Measurements from ENCODE around the gene TRAPPC10.
A peak's percentile ranks its signal among the peaks of the same experiment; 100 is the strongest.

The TRAPPC10 gene, protein sequence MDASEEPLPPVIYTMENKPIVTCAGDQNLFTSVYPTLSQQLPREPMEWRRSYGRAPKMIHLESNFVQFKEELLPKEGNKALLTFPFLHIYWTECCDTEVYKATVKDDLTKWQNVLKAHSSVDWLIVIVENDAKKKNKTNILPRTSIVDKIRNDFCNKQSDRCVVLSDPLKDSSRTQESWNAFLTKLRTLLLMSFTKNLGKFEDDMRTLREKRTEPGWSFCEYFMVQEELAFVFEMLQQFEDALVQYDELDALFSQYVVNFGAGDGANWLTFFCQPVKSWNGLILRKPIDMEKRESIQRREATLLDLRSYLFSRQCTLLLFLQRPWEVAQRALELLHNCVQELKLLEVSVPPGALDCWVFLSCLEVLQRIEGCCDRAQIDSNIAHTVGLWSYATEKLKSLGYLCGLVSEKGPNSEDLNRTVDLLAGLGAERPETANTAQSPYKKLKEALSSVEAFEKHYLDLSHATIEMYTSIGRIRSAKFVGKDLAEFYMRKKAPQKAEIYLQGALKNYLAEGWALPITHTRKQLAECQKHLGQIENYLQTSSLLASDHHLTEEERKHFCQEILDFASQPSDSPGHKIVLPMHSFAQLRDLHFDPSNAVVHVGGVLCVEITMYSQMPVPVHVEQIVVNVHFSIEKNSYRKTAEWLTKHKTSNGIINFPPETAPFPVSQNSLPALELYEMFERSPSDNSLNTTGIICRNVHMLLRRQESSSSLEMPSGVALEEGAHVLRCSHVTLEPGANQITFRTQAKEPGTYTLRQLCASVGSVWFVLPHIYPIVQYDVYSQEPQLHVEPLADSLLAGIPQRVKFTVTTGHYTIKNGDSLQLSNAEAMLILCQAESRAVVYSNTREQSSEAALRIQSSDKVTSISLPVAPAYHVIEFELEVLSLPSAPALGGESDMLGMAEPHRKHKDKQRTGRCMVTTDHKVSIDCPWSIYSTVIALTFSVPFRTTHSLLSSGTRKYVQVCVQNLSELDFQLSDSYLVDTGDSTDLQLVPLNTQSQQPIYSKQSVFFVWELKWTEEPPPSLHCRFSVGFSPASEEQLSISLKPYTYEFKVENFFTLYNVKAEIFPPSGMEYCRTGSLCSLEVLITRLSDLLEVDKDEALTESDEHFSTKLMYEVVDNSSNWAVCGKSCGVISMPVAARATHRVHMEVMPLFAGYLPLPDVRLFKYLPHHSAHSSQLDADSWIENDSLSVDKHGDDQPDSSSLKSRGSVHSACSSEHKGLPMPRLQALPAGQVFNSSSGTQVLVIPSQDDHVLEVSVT

DNA sequence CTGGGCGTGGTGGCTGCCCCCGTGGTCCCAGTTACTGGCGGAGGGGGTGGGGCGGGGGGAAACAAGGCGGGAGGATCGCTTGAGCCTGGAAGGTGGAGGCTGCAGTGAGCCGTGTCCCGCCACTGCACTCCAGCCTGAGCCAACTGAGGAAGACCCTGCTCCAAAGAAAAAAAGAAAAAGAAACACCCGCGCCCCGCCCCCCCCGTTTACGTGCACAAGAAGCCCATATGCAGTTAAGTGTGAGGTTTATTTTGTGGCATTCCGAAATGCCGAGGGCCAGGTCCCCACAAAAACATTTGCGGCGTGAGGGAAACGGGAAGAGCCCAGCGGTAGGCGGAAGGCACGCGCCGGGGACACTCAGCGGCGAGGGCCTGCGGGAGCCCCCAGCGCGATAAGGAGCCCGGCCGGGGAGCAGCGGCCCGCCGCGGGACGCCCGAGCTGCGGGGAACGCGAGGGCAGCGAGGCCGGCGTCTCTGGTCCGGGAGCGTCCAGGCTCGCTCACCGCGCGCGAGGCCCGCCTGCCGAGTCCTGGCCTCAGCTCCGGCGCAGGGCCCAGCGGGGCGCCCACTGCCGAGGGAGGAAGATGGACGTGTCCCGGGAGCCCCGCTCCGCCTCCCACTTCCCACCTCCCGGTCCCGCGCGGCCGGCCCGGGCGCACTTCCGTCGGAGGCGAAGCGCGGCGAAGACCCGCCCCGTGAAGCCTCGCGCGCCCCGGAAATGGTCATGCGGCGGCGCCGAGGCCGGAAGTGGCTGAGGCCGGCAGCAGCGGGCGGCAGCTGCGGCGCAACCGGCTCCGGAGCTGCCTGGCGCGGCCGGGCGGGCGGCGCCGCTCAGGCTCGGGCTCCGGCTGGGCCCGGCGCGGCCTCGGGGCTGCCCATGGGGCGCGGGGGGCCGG is at the start of gene TRAPPC10:
Gene TRAPPC10, plus strand, starts transcription at position 731 of the 895 bp plus-strand sequence. CDS start 185 bp downstream, outside the sequence.
- no peaks in the 10 kb centered on the region for H3K9me3 Mint-ChIP-seq
- H3K4me3 Mint-ChIP-seq: peak within 1 kb of the TSS; percentile 90
- no peaks in the 10 kb centered on the region for H3K27me3 Mint-ChIP-seq (ENCODE audit: low read depth)
- H3K27ac Mint-ChIP-seq: peak within 1 kb of the TSS; percentile 90
- DNase-seq (ENCODE audit: low spot score): peak; percentile 89
- peaks cover 39% of the 10 kb centered on the region for H3K4me1 Mint-ChIP-seq (ENCODE audit: low read depth)
- peaks cover 23% of the 10 kb centered on the region for H3K36me3 Mint-ChIP-seq (ENCODE audit: low read depth)

DNA sequence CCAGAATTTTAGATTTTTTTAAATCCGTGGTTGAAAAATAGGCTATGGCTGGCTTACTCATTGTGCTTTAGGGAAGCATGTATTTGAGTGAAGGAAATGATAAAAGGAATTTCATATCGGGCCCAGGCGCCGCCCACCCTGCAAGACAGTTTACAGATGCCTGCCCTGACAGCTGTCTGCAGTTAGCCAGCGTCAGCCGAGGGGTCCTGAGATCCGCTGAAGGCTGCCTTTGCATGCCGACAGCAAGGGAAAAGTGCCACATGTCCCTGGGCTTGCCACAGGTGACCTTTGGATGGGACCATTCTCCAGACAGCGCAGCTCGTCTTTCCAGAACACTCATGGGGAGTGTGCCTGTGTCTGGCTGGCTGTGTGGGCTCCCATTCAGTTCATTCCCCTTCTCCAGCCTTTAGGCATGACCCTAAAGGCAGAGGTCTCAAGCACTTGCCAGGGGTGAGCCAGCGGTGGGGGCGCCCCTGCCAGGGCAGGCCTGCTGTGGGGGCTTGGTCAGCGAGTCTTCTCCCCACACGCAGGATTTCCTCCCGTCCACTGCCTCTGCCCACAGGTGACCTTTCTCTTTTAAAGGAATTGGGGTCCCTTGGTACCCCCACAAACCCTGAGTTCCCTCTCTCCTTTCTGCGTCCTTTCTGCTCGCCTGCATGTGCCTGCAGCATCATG is 46.1 kb upstream of the TRAPPC10 start:
- peaks cover 2% of the 10 kb centered on the region for H3K4me1 Mint-ChIP-seq (ENCODE audit: low read depth)
- H3K27ac Mint-ChIP-seq: no peak overlapping the region
- H3K36me3 Mint-ChIP-seq (ENCODE audit: low read depth): peaks cover 30% of the 10 kb centered on the region
- DNase-seq (ENCODE audit: low spot score): no peak
- no peaks in the 10 kb centered on the region for H3K27me3 Mint-ChIP-seq (ENCODE audit: low read depth)
- no peak overlapping the region for H3K4me3 Mint-ChIP-seq
- no peaks in the 10 kb centered on the region for H3K9me3 Mint-ChIP-seq

DNA sequence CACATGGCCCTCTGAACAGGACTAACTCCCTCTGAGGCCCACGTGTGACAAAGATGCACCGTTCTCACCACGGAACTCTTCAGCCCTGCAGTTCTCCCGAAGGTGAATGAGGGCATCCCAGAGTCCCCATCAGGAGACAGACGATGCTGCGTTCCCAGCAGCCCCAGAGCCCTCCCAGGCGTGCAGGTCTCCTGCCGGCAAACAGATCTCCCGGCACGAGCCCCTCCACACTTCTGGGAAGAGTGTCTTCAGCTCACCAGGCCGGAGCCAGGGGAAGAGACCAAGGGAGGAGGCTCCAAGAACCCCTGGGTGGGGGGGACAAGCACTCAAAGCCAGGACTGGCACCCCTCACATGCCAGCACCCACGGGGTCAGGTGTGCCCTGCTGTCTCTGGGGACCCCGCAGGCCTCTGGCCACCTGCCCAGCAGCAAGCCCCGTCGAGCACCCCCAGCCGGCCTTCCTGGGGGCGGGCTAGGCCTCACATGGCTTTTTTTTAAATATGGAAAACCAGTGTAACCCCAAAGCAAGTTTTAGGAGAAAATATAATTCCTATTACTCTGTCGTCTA is 45.1 kb upstream of the TRAPPC10 start:
- Mint-ChIP-seq H3K27me3 (ENCODE audit: low read depth) (no peaks in the 10 kb centered on the region), H3K4me1 (ENCODE audit: low read depth) (peaks cover 2% of the 10 kb centered on the region), H3K4me3 (no peak overlapping the region), H3K9me3 (no peaks in the 10 kb centered on the region), H3K36me3 (ENCODE audit: low read depth) (peaks cover 30% of the 10 kb centered on the region), H3K27ac (no peak overlapping the region)
- DNase-seq (ENCODE audit: low spot score): no peak

DNA sequence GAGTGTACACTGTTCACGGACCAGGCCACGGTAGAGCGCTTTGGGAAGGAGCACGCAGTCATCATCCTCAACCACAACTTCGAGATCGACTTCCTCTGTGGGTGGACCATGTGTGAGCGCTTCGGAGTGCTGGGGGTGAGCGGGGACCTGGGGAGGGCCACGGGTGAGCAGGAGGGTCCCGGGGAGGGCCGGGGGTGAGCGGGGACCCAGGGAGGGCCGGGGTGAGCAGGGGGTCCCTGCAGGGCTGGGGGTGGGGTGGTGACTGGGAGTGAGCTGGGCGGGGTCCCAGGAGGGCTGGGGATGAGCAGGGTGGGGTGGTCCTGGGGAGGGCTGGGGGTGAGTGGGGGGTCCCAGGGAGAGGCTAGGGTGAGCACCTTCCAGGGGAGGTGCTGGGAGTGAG is 44.1 kb upstream of the TRAPPC10 start:
- H3K4me1 Mint-ChIP-seq (ENCODE audit: low read depth): peaks cover under 1% of the 10 kb centered on the region
- no peaks in the 10 kb centered on the region for H3K27me3 Mint-ChIP-seq (ENCODE audit: low read depth)
- H3K36me3 Mint-ChIP-seq (ENCODE audit: low read depth): peaks cover 26% of the 10 kb centered on the region
- no peaks in the 10 kb centered on the region for H3K9me3 Mint-ChIP-seq
- no peak for DNase-seq (ENCODE audit: low spot score)
- no peak overlapping the region for H3K4me3 Mint-ChIP-seq
- no peak overlapping the region for H3K27ac Mint-ChIP-seq

DNA sequence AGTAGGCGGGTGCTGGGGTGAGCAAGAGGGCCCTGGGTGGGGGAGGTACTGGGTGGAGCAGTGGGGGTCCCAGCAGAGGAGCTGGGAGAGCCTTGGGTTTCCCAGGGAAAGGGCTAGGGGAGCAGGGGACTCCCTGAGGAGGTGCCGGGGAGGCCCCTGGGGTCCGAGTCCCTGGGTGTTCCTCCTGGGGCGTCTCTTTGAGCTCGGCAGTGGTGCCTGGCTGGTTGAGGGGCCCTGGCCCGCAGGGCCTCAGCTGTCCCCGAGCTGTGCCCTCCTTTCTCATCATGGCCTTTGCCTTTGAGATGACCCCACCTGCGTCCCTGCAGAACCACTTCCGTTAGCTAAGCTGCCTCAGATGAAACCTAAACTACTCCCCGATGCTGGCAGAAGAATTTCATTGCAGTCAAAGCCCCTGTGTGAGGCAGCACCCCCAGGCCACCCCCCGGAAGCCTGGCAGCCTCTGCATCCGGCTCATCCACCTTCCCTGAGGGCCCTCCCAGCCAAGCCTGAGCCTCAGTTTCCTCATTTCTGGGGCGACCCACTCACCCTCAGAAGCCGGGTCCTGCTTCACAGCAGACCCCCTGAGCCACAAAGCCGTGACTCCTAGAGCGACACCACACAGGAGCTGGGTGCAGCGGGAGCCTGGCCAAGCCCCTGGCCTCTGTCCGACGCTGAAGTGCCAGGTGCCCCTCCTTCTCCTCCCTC is 43.5 kb upstream of the TRAPPC10 start:
- H3K4me1 Mint-ChIP-seq (ENCODE audit: low read depth): no peaks in the 10 kb centered on the region
- no peaks in the 10 kb centered on the region for H3K9me3 Mint-ChIP-seq
- H3K36me3 Mint-ChIP-seq (ENCODE audit: low read depth): peaks cover 24% of the 10 kb centered on the region
- H3K4me3 Mint-ChIP-seq: no peak overlapping the region
- H3K27me3 Mint-ChIP-seq (ENCODE audit: low read depth): no peaks in the 10 kb centered on the region
- DNase-seq (ENCODE audit: low spot score): no peak
- H3K27ac Mint-ChIP-seq: no peak overlapping the region

DNA sequence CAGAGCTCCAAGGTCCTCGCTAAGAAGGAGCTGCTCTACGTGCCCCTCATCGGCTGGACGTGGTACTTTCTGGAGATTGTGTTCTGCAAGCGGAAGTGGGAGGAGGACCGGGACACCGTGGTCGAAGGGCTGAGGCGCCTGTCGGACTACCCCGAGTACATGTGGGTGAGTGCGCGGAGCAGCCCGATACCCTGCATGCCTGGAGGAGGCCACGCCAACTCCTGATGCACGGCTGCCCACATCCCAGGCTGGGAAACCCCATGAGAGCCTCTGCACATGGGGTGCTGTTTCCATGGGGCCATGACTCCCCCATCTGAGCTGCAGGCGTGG is 43.0 kb upstream of the TRAPPC10 start:
- H3K4me1 Mint-ChIP-seq (ENCODE audit: low read depth): no peaks in the 10 kb centered on the region
- H3K27me3 Mint-ChIP-seq (ENCODE audit: low read depth): no peaks in the 10 kb centered on the region
- H3K4me3 Mint-ChIP-seq: no peak overlapping the region
- H3K9me3 Mint-ChIP-seq: no peaks in the 10 kb centered on the region
- no peak for DNase-seq (ENCODE audit: low spot score)
- H3K36me3 Mint-ChIP-seq (ENCODE audit: low read depth): peaks cover 22% of the 10 kb centered on the region
- no peak overlapping the region for H3K27ac Mint-ChIP-seq

DNA sequence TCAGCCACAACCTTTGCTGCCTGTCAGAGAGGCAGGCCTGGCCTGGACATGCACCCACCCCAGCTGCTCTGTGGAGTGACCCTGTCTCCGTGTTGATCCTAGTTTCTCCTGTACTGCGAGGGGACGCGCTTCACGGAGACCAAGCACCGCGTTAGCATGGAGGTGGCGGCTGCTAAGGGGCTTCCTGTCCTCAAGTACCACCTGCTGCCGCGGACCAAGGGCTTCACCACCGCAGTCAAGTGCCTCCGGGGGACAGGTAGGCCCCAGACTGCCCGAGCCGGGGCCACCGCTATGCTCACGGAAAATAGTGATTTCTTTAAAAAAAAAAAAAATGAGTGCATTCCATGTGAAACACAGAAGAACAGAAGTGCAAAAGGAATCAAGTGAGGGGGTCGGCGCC is 41.6 kb upstream of the TRAPPC10 start:
- peaks cover 28% of the 10 kb centered on the region for H3K36me3 Mint-ChIP-seq (ENCODE audit: low read depth)
- peaks cover 8% of the 10 kb centered on the region for H3K4me1 Mint-ChIP-seq (ENCODE audit: low read depth)
- no peak overlapping the region for H3K4me3 Mint-ChIP-seq
- no peak for DNase-seq (ENCODE audit: low spot score)
- no peaks in the 10 kb centered on the region for H3K27me3 Mint-ChIP-seq (ENCODE audit: low read depth)
- H3K27ac Mint-ChIP-seq: no peak overlapping the region
- H3K9me3 Mint-ChIP-seq: no peaks in the 10 kb centered on the region

DNA sequence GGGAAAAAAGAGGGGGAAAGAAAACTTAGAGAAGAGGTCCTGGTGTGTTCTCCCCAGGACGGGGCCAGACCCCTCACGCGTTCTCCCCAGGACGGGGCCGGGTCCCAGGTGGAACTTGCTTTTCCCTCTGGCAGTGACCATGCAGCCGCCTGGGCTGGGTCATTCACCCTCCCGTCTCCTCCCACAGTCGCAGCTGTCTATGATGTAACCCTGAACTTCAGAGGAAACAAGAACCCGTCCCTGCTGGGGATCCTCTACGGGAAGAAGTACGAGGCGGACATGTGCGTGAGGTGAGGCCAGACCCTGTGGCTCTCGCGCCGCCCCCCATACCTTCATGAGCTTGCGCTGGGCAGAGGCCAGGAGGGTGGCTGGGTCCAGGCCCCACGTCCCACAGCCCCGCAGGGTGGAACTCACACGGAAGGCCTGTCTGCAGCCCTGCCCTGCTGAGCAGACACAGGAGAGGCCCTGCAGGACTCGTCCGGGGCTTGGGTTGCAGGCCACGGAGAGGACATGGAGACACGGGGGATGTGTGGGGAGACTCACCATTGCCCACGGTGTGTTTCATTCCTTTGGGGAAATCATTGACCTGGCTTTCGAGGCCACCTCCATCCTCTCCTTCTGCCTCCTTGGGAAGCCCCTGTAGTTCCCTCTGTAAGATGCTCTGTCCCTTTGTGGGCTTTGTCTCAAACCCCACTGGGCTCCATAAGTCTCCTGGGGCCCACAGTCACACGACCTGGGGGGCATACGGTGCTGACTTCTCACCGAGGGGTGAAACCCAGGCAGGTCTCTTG is 40.7 kb upstream of the TRAPPC10 start:
- peaks cover 10% of the 10 kb centered on the region for H3K4me1 Mint-ChIP-seq (ENCODE audit: low read depth)
- H3K9me3 Mint-ChIP-seq: no peaks in the 10 kb centered on the region
- DNase-seq (ENCODE audit: low spot score): no peak
- peaks cover 29% of the 10 kb centered on the region for H3K36me3 Mint-ChIP-seq (ENCODE audit: low read depth)
- H3K27ac Mint-ChIP-seq: no peak overlapping the region
- H3K4me3 Mint-ChIP-seq: no peak overlapping the region
- H3K27me3 Mint-ChIP-seq (ENCODE audit: low read depth): no peaks in the 10 kb centered on the region

DNA sequence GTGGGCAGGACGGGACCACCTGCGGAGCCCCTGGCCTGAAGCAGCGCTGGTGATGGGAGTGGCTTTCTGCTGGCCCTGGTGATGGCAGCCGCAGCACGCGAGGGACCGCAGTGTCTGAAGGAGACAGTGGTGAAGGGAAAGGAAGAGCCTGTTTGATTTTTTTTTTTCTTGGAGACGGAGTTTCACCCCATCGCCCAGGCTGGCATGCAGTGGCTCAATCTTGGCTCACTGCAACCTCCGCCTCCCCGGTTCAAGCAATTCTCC is 40.2 kb upstream of the TRAPPC10 start:
- no peak overlapping the region for H3K27ac Mint-ChIP-seq
- peaks cover 10% of the 10 kb centered on the region for H3K4me1 Mint-ChIP-seq (ENCODE audit: low read depth)
- H3K9me3 Mint-ChIP-seq: no peaks in the 10 kb centered on the region
- no peak for DNase-seq (ENCODE audit: low spot score)
- H3K27me3 Mint-ChIP-seq (ENCODE audit: low read depth): no peaks in the 10 kb centered on the region
- H3K4me3 Mint-ChIP-seq: no peak overlapping the region
- H3K36me3 Mint-ChIP-seq (ENCODE audit: low read depth): peaks cover 29% of the 10 kb centered on the region

DNA sequence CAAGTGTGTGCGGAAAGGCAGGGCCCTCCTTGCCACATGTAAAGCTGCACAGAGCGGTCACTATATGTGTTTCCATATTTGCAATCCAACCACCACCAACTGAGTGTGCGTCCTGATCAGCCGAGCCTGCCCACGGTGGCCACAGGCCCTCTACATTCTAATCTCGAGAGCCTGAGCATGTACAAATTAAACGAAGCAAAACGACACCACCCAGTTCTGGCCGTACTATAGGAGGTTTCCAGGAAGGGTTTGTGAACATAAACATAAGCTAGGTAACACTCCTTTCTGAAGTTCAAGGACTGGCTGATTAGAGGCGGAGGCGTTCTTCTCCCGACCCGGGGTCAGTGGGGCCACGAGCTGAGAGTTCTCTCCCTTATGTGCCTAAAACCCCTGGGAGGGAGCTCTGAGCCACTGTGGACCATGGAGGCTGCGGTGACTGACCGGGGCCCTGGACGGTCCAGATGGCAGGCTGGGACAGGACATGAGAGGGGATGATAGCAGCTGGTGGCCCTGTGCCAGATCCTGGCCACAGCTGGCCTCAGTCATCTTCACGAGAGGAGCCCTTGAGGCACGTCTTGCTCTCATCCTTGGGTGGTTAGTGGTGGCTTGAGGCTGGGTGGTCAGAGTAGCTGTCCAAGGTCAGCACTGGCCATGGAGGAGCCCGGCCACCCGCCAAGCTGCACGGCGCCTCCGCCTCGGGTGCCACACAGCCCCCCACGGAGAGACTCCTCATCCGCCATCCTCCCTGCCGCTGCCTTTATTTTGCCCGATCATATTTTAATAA is 39.1 kb upstream of the TRAPPC10 start:
- Mint-ChIP-seq H3K4me3 (no peak overlapping the region), H3K27me3 (ENCODE audit: low read depth) (no peaks in the 10 kb centered on the region), H3K4me1 (ENCODE audit: low read depth) (peaks cover 10% of the 10 kb centered on the region), H3K36me3 (ENCODE audit: low read depth) (peaks cover 31% of the 10 kb centered on the region), H3K9me3 (no peaks in the 10 kb centered on the region), H3K27ac (no peak overlapping the region)
- no peak for DNase-seq (ENCODE audit: low spot score)

DNA sequence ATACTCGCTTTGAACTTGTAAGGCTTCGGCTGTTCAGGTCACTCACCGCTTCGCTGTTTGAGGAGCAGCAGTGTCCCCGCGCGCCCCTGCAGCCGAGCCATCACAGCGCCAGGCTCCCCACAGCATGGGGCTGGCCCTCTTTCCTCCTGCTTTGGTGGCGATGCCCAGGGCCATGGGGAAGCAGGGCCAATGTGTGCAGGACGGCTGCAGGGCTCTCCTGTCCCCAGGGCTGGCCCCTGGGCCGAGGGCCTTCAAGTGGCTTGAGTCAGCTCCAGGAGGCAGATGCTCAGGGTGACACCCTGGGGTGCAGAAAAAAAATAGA is 38.5 kb upstream of the TRAPPC10 start:
- H3K36me3 Mint-ChIP-seq (ENCODE audit: low read depth): peaks cover 35% of the 10 kb centered on the region
- no peak overlapping the region for H3K27ac Mint-ChIP-seq
- DNase-seq (ENCODE audit: low spot score): no peak
- H3K4me3 Mint-ChIP-seq: no peak overlapping the region
- H3K4me1 Mint-ChIP-seq (ENCODE audit: low read depth): peaks cover 10% of the 10 kb centered on the region
- no peaks in the 10 kb centered on the region for H3K27me3 Mint-ChIP-seq (ENCODE audit: low read depth)
- no peaks in the 10 kb centered on the region for H3K9me3 Mint-ChIP-seq
